H1 (cell line): ENCODE data around the gene FRMD3. TPM values are rescaled to one million over a fixed set of nuclear protein-coding genes. Genes with fewer than 3 reads are reported as not detected.

Experiments used
- CTCF ChIA-PET: fragments of 300-600 bp; sonication (Branson Sonifier 250); formaldehyde crosslinking; loops from one replicate; lab custom pipeline; 2021; ENCODE audit not compliant: partially characterized antibody; lab: Charles Lee
- POLR2A ChIA-PET: fragments of 300-600 bp; sonication (Branson Sonifier 250); formaldehyde crosslinking; loops from one replicate; lab custom pipeline; 2021; ENCODE audit warnings: inconsistent platforms; ENCODE audit not compliant: partially characterized antibody; lab: Charles Lee
- DNase-seq, 2 experiments: peaks; one replicate each; pipeline versions ENCODE4 v3.0.0 to v3.0.0-alpha.2; 2010 to 2022; ENCODE audit warnings: low spot score in 2 of 2, low read depth in 1 of 2, mixed read lengths in 1 of 2
- FAIRE-seq: peaks from 2 replicates; lab custom pipeline; 2011; peaks lifted over from hg19 to GRCh38; lab: Jason Lieb, UNC
- H2AFZ ChIP-seq: 2 replicates; pipeline ENCODE4 v1.8.1; 2012; ENCODE audit warnings: low read length, inconsistent platforms
- H2AK5ac ChIP-seq: 2 replicates; pipeline ENCODE4 v1.6.1; 2013; ENCODE audit warnings: low read depth, low read length
- H2BK120ac ChIP-seq: replicated peaks from 2 replicates; pipeline ENCODE3; 2013; ENCODE audit warnings: low read depth, low read length, inconsistent platforms
- H2BK12ac ChIP-seq: 2 replicates; pipeline ENCODE4 v1.6.1; 2013; ENCODE audit warnings: low read depth, low read length
- H2BK15ac ChIP-seq: 2 replicates; pipeline ENCODE4 v1.6.1; 2013; ENCODE audit warnings: low read length
- H2BK20ac ChIP-seq: 2 replicates; pipeline ENCODE4 v1.6.1; 2013; ENCODE audit warnings: low read length
- H2BK5ac ChIP-seq: 2 replicates; pipeline ENCODE4 v1.6.1; 2013; ENCODE audit warnings: low read depth, low read length
- H3K14ac ChIP-seq: 2 replicates; pipeline ENCODE4 v1.6.1; 2013; ENCODE audit warnings: inconsistent platforms; ENCODE audit not compliant: insufficient read length
- H3K18ac ChIP-seq: 2 replicates; pipeline ENCODE4 v1.6.1; 2013; ENCODE audit warnings: low read length; ENCODE audit errors: extremely low read depth
- H3K23ac ChIP-seq: 2 replicates; pipeline ENCODE4 v1.6.1; 2013; ENCODE audit warnings: inconsistent platforms; ENCODE audit not compliant: insufficient read length
- H3K23me2 ChIP-seq: 2 replicates; pipeline ENCODE4 v1.6.1; 2013; ENCODE audit warnings: low read depth, low read length
- H3K27ac ChIP-seq: 2 replicates; pipeline ENCODE4 v1.6.1; 2011; ENCODE audit warnings: low read depth, low read length, inconsistent platforms
- H3K27me3 ChIP-seq, 4 experiments: replicated peaks in 1 of 4; 1 replicate in 1 of 4; 2 replicates in 3 of 4; pipeline versions ENCODE4 v1.6.1 to v1.8.1; 2011 to 2013; ENCODE audit warnings: low read length in 3 of 4, mild to moderate bottlenecking in 3 of 4, inconsistent platforms in 2 of 4, mixed read lengths in 2 of 4, moderate library complexity in 1 of 4; ENCODE audit not compliant: control insufficient read depth in 3 of 4, insufficient read depth in 3 of 4; ENCODE audit errors: extremely low read depth in 1 of 4
- H3K36me3 ChIP-seq, 4 experiments: 2 replicates each; pipeline versions ENCODE4 v1.6.1 to v1.8.1; 2011 to 2013; ENCODE audit warnings: mild to moderate bottlenecking in 4 of 4, low read length in 3 of 4, moderate library complexity in 2 of 4, control low read depth in 1 of 4, inconsistent platforms in 1 of 4; ENCODE audit not compliant: insufficient read depth in 4 of 4, control insufficient read depth in 2 of 4
- H3K4ac ChIP-seq: replicated peaks from 2 replicates; pipeline ENCODE3; 2013; ENCODE audit warnings: low read length, low read depth, mixed read lengths, inconsistent platforms; ENCODE audit not compliant: insufficient read length
- H3K4me1 ChIP-seq, 4 experiments: replicated peaks in 1 of 4; 1 replicate in 1 of 4; 2 replicates in 3 of 4; pipeline versions ENCODE4 v1.6.1 to v1.8.1; 2011 to 2013; ENCODE audit warnings: low read length in 3 of 4, inconsistent platforms in 2 of 4, mixed read lengths in 1 of 4; ENCODE audit not compliant: insufficient read depth in 4 of 4, control insufficient read depth in 3 of 4
- H3K4me2 ChIP-seq, 2 experiments: 2 replicates each; pipeline versions ENCODE4 v1.6.1 to v1.8.1; 2011 to 2013; ENCODE audit warnings: low read depth in 2 of 2, low read length in 2 of 2, control low read depth in 1 of 2, inconsistent platforms in 1 of 2, mild to moderate bottlenecking in 1 of 2; ENCODE audit not compliant: insufficient read depth in 1 of 2
- H3K4me3 ChIP-seq, 4 experiments: fragments of 200-600, 300-600 bp in 1 of 4; sonication (generic), shearing (Covaris generic), sonication (Bioruptor Twin) in 1 of 4; 2 replicates each; pipeline versions ENCODE4 v1.5.1 to v1.8.1; 2011 to 2016; ENCODE audit warnings: low read length in 4 of 4, low read depth in 3 of 4, control low read depth in 2 of 4, inconsistent platforms in 2 of 4, mild to moderate bottlenecking in 2 of 4, mixed read lengths in 1 of 4, moderate library complexity in 1 of 4; ENCODE audit not compliant: insufficient read depth in 2 of 4; ENCODE audit errors: extremely low read depth in 1 of 4
- H3K56ac ChIP-seq: replicated peaks from 2 replicates; pipeline ENCODE3; 2013; ENCODE audit warnings: low read depth, mild to moderate bottlenecking, mixed read lengths, low read length, inconsistent platforms; ENCODE audit not compliant: insufficient read length
- H3K79me1 ChIP-seq: 2 replicates; pipeline ENCODE4 v1.6.1; 2013; ENCODE audit warnings: low read depth, low read length, control low read depth
- H3K79me2 ChIP-seq, 2 experiments: 2 replicates each; pipeline versions ENCODE4 v1.6.1 to v1.8.1; 2012 to 2013; ENCODE audit warnings: low read length in 2 of 2, mild to moderate bottlenecking in 2 of 2, inconsistent platforms in 1 of 2; ENCODE audit not compliant: insufficient read depth in 2 of 2, control insufficient read depth in 1 of 2
- H3K9ac ChIP-seq, 4 experiments: replicated peaks in 1 of 4; 1 replicate in 1 of 4; 2 replicates in 3 of 4; pipeline versions ENCODE4 v1.6.1 to v1.8.1; 2011 to 2013; ENCODE audit warnings: low read depth in 3 of 4, low read length in 3 of 4, control low read depth in 2 of 4, mild to moderate bottlenecking in 2 of 4, moderate library complexity in 2 of 4, inconsistent platforms in 1 of 4; ENCODE audit errors: extremely low read depth in 1 of 4
- H3K9me3 ChIP-seq, 2 experiments: 2 replicates each; pipeline versions ENCODE4 v1.6.1 to v1.8.1; 2012 to 2013; ENCODE audit warnings: mild to moderate bottlenecking in 2 of 2, moderate library complexity in 2 of 2, control low read depth in 1 of 2, inconsistent platforms in 1 of 2, low read depth in 1 of 2, low read length in 1 of 2, mixed read lengths in 1 of 2; ENCODE audit not compliant: insufficient read depth in 2 of 2
- H4K20me1 ChIP-seq, 2 experiments: replicated peaks in 1 of 2; 2 replicates each; pipeline versions ENCODE3 to v1.8.1; 2011 to 2013; ENCODE audit warnings: inconsistent platforms in 2 of 2, low read length in 2 of 2, mild to moderate bottlenecking in 1 of 2; ENCODE audit not compliant: insufficient read depth in 2 of 2, control insufficient read depth in 1 of 2
- H4K5ac ChIP-seq: 2 replicates; pipeline ENCODE4 v1.6.1; 2013; ENCODE audit warnings: low read length, low read depth, mixed read lengths, inconsistent platforms; ENCODE audit not compliant: insufficient read length
- H4K8ac ChIP-seq: 2 replicates; pipeline ENCODE4 v1.8.0; 2013; ENCODE audit warnings: mild to moderate bottlenecking, moderate library complexity, low read length, inconsistent platforms; ENCODE audit not compliant: insufficient read depth; ENCODE audit errors: extremely low read depth
- H4K91ac ChIP-seq: replicated peaks from 2 replicates; pipeline ENCODE3; 2013; ENCODE audit warnings: low read length, mixed read lengths, inconsistent platforms; ENCODE audit not compliant: insufficient read length
- CHD1 ChIP-seq: IDR thresholded peaks from 2 replicates; pipeline ENCODE4 v1.6.1; 2012; ENCODE audit warnings: low read depth, low read length, improper control_type of control experiment
- E2F6 ChIP-seq: IDR thresholded peaks from 2 replicates; pipeline ENCODE4 v1.6.1; 2012; ENCODE audit warnings: inconsistent platforms
- KDM1A ChIP-seq: fragments of 200-600, 300-600 bp; sonication (generic); IDR thresholded peaks from 2 replicates; pipeline ENCODE4 v1.7.1; 2016; ENCODE audit warnings: mild to moderate bottlenecking, low read length, borderline replicate concordance
- NANOG ChIP-seq: IDR thresholded peaks from 2 replicates; pipeline ENCODE4 v1.6.1; 2011; ENCODE audit warnings: low read length, low read depth, mild to moderate bottlenecking, inconsistent platforms; ENCODE audit not compliant: insufficient read depth, poor library complexity, severe bottlenecking
- WGBS, 2 experiments: shearing (Covaris generic) in 1 of 2; methylation state at CpG; one replicate each; pipeline versions ENCODE4 v1.1.6 to v1.1.7; 2013 to 2015; ENCODE audit warnings: low lambda C conversion rate in 2 of 2, mixed read lengths in 2 of 2, inconsistent platforms in 1 of 2, low coverage in 1 of 2, missing lambda C conversion rate in 1 of 2; ENCODE audit not compliant: insufficient replicate concordance in 2 of 2, insufficient coverage in 1 of 2, insufficient read length in 1 of 2; ENCODE audit errors: extremely low coverage in 1 of 2, missing lambda C conversion rate in 1 of 2; 5-methylcytosine and 5-hydroxymethylcytosine counted together
- polyA plus RNA-seq, 7 experiments: library from polyadenylated mRNA; depleted of rRNA in 3 of 7; stranded (reverse) in 5 of 7; unstranded in 2 of 7; fragments of >200 nt in 5 of 7; fragments of 200-250 nt in 2 of 7; gene quantifications; 1 replicate in 5 of 7; 2 replicates in 1 of 7; 4 replicates in 1 of 7; pipeline versions ENCODE4 v1.2.1 to v1.2.3, GENCODE V29; 2011 to 2013; ENCODE audit warnings: missing spikeins in 2 of 7, mixed read lengths in 2 of 7
- total RNA-seq: library from RNA; stranded (reverse); fragmentation: NEBNext Ultra II Directional; extraction: Animal tissue kit (Norgen Biotek cat#: 25700); gene quantifications from 2 replicates; pipeline ENCODE4 v1.2.1, GENCODE V29; 2021

FRMD3 gene
- total and polyA plus RNA-seq, 2 of the 8 experiments (the other 6 are each of a cell fraction or from before 2014, with no cell fraction given) = 0.15 to 1.4 TPM

- H3K27me3 ChIP-seq = no peaks in the 10 kb centered on the region
- FAIRE-seq = no peak
- H3K4me2 ChIP-seq = no peak overlapping the region
- no peak overlapping the region for H2BK20ac ChIP-seq
- CTCF ChIA-PET = interaction anchor here (0.6 to 2.5 kb wide), 8 partner anchors 8 to 355 kb away, joined by 3 to 8 read pairs (median 4); partner anchors contain the start of gene FRMD3
- POLR2A ChIA-PET = no interaction called here
- no peak overlapping the region for H2BK15ac ChIP-seq
- H2BK5ac ChIP-seq = no peak overlapping the region
- no peaks in the 10 kb centered on the region for H3K79me2 ChIP-seq
- no peak overlapping the region for H3K4me3 ChIP-seq
- no peak overlapping the region for H2BK120ac ChIP-seq
- no peaks in the 10 kb centered on the region for H3K23me2 ChIP-seq
- no peak overlapping the region for H3K4ac ChIP-seq
- no peak overlapping the region for H3K18ac ChIP-seq
- DNase-seq = no peak
- H3K9ac ChIP-seq = no peak overlapping the region
- H4K20me1 ChIP-seq = no peaks in the 10 kb centered on the region
- H4K8ac ChIP-seq = no peak overlapping the region
- H3K56ac ChIP-seq = no peak overlapping the region
- no peak overlapping the region for H3K14ac ChIP-seq
- H3K9me3 ChIP-seq = no peaks in the 10 kb centered on the region
- no peaks in the 10 kb centered on the region for H3K4me1 ChIP-seq
- no peaks in the 10 kb centered on the region for H3K79me1 ChIP-seq
- 90% methylated on average over 1 of the region's 1 CpG; no CpG with 5 or more reads in 1 of the 2 experiments for WGBS, 2 experiments
- no peak overlapping the region for H2AK5ac ChIP-seq
- H4K5ac ChIP-seq = no peak overlapping the region
- no peak overlapping the region for H2AFZ ChIP-seq
- no peak overlapping the region for H3K23ac ChIP-seq
- H2BK12ac ChIP-seq = no peak overlapping the region
- no peak overlapping the region for H3K27ac ChIP-seq
- no peaks in the 10 kb centered on the region for H3K36me3 ChIP-seq
- H4K91ac ChIP-seq = no peak overlapping the region
- TF ChIP-seq E2F6 (no peak), KDM1A (no peak), NANOG (no peak), CHD1 (no peak)
Observed at GRCh38 chr9:83574482-83574881, 36.3 kb upstream of the FRMD3 start.
